ENCODE measurements around the gene PLG. TPM values are rescaled to one million over a fixed set of nuclear protein-coding genes. Genes with fewer than 3 reads are reported as not detected.
"Not testable (repeated sequence)": the region's sequence is repeated elsewhere in the genome, so short reads cannot be mapped to it uniquely, and the experiment has no call there.

PLG gene
- polyA plus RNA-seq, 10 donors, result 1.7 to 5.3 (median 2.6) TPM

- DNase-seq, result no peak
These were observed 73.9 kb downstream of the PLG start for GRCh38 chr6:160775792-160776580.

DNA sequence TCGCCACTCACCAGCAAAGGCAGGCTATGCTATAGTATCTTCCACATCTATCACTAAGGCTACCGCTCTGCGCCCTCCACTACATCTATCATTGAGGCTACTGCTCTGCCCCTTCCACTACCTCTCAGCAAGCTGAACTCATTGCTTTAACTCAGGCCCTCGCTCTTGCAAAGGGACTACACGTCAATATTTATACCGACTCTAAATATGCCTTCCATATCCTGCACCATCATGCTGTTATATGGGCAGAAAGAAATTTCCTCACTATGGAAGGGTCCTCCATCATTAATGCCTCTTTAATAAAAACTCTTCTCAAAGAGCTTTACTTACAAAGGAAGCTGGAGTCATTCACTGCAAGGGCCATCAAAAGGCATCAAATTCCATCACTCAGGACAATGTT, 77.1 kb downstream of the PLG start:
- DNase-seq, result not testable (repeated sequence)

GRCh38 chr6:160780656-160781055, 78.6 kb downstream of the PLG start:
- DNase-seq, result not testable (repeated sequence)

DNA sequence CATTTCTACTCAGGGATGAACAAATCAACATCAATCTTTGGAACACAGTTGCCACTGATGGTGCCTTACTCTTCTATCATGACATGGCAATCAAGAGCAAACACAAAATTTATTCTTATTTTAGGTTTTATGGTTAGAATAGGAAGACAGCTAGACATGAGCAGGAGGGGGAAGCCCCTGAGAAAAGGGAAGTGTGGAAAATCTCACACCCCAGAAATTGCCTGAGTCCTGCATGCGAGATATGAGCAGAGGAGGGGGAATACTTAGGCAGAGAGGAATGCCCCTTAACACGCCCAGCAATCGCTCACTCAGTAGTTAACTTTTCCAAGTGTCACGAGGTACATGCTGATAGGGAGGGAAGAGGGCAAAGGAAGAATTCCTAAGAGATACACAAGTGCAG, 79.3 kb downstream of the PLG start:
- DNase-seq, result no peak

GRCh38 chr6:160782228-160782627, 80.2 kb downstream of the PLG start:
- DNase-seq, result no peak

- DNase-seq, result no peak
These were observed 81.7 kb downstream of the PLG start for GRCh38 chr6:160783741-160784140.

- DNase-seq, result not testable (repeated sequence)
These were observed 86.1 kb downstream of the PLG start for GRCh38 chr6:160788126-160788525.

DNA sequence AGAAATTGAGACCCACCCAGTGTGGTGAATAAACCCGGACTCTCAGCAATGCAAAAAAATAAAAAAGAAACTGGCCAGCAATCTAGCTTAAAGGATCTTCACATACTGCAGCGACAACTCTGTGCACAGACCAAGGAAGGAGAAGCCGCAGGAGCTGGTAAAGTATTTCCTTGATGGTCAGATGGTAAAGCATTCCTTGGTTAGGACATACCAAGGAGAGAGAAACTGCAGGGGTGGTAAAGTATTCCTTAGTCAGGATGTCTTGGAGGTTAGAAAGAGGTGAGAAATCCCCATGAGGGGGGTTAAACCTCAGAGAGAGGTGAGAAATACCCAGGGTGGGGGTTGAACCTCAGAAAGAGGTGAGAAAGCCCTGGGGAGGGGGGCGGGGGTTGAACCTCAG, 86.8 kb downstream of the PLG start:
- DNase-seq, result no peak

DNA sequence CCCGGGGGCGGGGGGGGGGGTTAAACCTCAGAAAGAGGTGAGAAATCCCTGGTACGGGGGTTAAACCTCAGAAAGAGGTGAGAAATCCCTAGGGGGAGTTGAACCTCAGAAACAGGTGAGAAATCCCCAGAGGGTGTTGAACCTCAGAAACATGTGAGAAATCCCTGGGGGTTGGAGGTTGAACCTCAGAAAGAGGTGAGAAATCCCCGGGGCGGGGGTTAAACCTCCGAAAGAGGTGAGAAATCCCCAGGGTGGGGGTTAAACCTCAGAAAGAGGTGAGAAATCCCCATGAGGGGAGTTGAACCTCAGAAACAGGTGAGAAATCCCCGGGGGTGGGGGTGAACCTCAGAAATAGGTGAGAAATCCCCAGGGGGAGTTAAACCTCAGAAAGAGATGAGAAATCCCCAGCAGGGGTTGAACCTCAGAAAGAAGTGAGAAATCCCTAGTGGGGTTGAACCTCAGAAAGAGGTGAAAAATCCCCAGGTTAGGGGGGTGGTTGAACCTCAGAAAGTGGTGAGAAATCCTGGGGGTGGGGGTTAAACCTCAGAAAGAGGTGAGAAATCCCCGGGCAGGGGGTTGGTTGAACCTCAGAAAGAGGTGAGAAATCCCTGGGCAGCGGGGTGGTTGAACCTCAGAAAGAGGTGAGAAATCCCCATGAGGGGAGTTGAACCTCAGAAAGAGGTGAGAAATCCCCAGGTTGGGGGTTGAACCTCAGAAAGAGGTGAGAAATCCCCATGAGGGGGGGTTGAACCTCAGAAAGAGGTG, 87.4 kb downstream of the PLG start:
- no peak for DNase-seq

- no peak for DNase-seq
These were observed 88.2 kb downstream of the PLG start for GRCh38 chr6:160790028-160790792.

DNA sequence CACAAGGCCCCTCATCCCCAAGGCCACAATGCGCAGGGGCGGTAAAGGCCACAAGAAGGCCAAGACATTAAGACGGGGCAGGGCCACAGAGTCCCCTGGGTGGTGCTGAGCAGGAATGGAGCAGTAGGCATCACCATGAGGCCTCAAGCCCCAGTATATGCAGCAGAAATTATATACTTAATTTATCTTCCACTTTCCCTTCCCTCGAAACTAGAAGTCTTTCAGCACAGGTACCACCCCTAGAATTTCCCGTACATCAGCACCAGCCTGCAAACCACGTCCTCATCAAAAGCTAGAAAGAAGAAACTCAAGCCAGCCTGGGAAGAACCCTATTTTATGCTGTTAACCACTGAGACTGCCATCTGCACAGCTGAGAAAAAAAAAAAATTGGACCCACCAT, 89.4 kb downstream of the PLG start:
- DNase-seq, result no peak

GRCh38 chr6:160791981-160792418, 90.0 kb downstream of the PLG start:
- no peak for DNase-seq

DNA sequence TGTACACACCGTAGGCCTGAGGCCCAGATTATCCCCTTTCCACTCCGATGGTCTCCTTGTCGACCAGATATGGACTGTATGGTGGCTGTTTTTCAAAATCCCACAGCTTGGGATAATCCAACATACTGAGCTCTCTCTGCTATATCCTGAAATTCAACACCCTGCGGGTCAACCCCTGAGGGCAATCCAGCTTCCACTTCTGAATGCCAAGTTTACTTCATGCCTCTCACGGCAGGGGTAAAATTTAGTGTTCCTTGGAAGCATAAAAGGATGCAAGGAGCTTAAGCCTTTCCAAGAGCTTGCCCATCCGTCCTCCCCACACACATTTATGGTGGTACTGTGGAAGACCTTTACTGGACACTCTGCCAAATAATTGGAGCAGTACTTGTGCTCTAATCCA, 90.7 kb downstream of the PLG start:
- DNase-seq, result no peak

DNA sequence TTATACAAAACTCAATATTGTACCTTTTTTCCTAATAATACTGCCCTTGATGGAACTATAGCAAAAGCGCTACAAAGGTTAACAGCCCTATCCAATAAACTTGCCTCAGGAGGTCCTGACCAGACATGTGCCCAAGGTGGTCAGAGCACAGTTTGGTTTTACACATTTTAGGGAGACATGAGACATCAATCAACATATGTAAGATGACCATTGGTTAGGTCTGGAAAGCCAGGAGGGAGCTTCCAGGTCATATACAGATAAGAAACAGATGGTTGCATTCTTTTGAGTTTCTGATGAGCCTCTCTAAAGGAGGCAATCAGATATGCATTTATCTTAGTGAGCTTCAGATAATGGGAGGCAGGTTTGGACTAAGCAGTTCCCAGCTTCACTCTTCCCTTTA, 91.6 kb downstream of the PLG start:
- no peak for DNase-seq

DNA sequence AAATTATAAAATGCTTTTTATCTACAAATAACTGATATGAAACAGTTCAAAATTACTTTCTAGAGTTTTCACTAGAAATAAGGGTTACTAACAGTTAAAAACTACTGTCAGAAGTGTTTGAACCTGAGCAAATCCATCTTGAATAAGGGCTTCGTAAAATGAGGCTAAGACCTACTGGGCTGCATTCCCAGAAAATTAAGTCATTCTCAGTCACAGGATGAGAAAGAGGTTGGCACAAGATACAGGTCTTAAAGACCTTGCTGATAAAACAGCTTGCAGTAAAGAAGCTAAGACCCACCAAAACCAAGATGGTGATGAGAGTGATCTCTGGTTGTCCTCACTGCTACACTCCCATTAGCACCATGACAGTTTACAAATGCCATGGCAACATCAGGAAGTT, 93.7 kb downstream of the PLG start:
- no peak for DNase-seq

- DNase-seq, result no peak
These were observed 96.6 kb downstream of the PLG start for GRCh38 chr6:160798625-160799024.

GRCh38 chr6:160799801-160800506, 97.9 kb downstream of the PLG start:
- DNase-seq, result no peak

- DNase-seq, result no peak
These were observed 99.4 kb downstream of the PLG start for GRCh38 chr6:160801418-160801817.

DNA sequence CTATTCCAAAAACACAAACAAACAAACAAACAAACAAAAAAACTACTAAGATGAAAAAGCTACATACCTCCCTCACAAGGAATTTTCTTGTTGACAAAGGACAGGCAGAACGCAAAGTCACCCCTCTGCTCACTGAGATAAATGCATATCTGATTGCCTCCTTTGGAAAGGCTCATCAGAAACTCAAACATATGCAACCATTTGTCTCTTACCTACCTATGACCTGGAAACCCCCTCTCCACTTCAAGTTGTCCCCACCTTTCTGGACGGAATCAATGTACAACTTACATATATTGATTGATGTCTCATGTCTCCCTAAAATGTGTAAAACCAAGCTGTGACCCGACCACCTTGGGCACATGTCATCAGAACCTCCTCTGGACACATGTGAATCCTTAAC, 100.0 kb downstream of the PLG start:
- not testable (repeated sequence) for DNase-seq

Data from muscle of back (tissue), 11 donors.